A549 (cell line): Measurements from ENCODE around the gene SARS1. TPM values are rescaled to one million over a fixed set of nuclear protein-coding genes. Genes with fewer than 3 reads are reported as not detected.

ENCODE experiments used
- ATAC-seq, 2 experiments: fragments of 200-7000 bp in 1 of 2; fragments of >200 bp in 1 of 2; cut with Nextera tagmentation in 1 of 2; cut with Tn5 transposase in 1 of 2; 3 replicates each; pipeline versions ENCODE4 v1.8.0 to v1.9.1; 2018 to 2020; ENCODE audit warnings: mild to moderate bottlenecking in 1 of 2, moderate library complexity in 1 of 2
- CTCF ChIA-PET: fragments of 300-600 bp; sonication (Branson Sonifier 250); formaldehyde crosslinking; extraction: SDS; loops from one replicate; lab custom pipeline; 2021; ENCODE audit warnings: antibody characterized with exemption, inconsistent platforms; lab: Yijun Ruan, JAX
- POLR2A ChIA-PET: fragments of 350-600 bp; formaldehyde crosslinking; extraction: SDS; loops from one replicate; lab custom pipeline; 2021; ENCODE audit warnings: antibody characterized with exemption, inconsistent platforms; lab: Yijun Ruan, JAX
- DNase-seq, 2 experiments: peaks; one replicate each; pipeline versions ENCODE4 v3.0.0 to v3.0.0-alpha.2; 2011 to 2016; ENCODE audit warnings: low read depth in 1 of 2, low spot score in 1 of 2
- FAIRE-seq: peaks from 2 replicates; lab custom pipeline; 2011; peaks lifted over from hg19 to GRCh38; lab: Jason Lieb, UNC
- H3K27ac ChIP-seq, 2 experiments: fragments of >200 bp; sonication (Bioruptor Twin); formaldehyde crosslinking; 3 replicates each; pipeline ENCODE4 v1.5.1; 2016 to 2017
- H3K4me1 ChIP-seq: fragments of >200 bp; sonication (Bioruptor Twin); formaldehyde crosslinking; 3 replicates; pipeline ENCODE4 v1.6.1; 2016
- H3K4me2 ChIP-seq: fragments of >200 bp; sonication (Bioruptor Twin); formaldehyde crosslinking; 3 replicates; pipeline ENCODE4 v1.6.1; 2016
- H3K4me3 ChIP-seq: fragments of >200 bp; sonication (Bioruptor Twin); formaldehyde crosslinking; 3 replicates; pipeline ENCODE4 v1.5.1; 2016
- H3K9me3 ChIP-seq: fragments of >200 bp; sonication (Bioruptor Twin); formaldehyde crosslinking; 3 replicates; pipeline ENCODE4 v1.6.1; 2016
- EHF ChIP-seq: fragments of 250-450 bp; sonication (Bioruptor Pico); IDR thresholded peaks from 2 replicates; pipeline ENCODE4 v1.5.0; 2020; ENCODE audit warnings: mild to moderate bottlenecking
- ESRRA ChIP-seq: fragments of 150-350 bp; IDR thresholded peaks from 2 replicates; pipeline ENCODE4 v1.6.1; 2014; ENCODE audit warnings: mild to moderate bottlenecking, low read length, borderline replicate concordance
- FOXS1 ChIP-seq: fragments of 250-450 bp; sonication (Bioruptor Pico); IDR thresholded peaks from 2 replicates; pipeline ENCODE4 v1.5.0; 2020; ENCODE audit warnings: mild to moderate bottlenecking, moderate library complexity
- HMGXB4 ChIP-seq: fragments of 250-450 bp; sonication (Bioruptor Pico); IDR thresholded peaks from 2 replicates; pipeline ENCODE4 v1.5.0; 2021; ENCODE audit warnings: mild to moderate bottlenecking, moderate library complexity, borderline replicate concordance
- HOXA7 ChIP-seq: fragments of 250-450 bp; sonication (Bioruptor Pico); IDR thresholded peaks from 2 replicates; pipeline ENCODE4 v1.5.0; 2020; ENCODE audit warnings: mild to moderate bottlenecking, moderate library complexity
- HOXB5 ChIP-seq: fragments of 250-450 bp; sonication (Bioruptor Pico); IDR thresholded peaks from 2 replicates; pipeline ENCODE4 v1.5.0; 2020; ENCODE audit warnings: mild to moderate bottlenecking, moderate library complexity
- JUNB ChIP-seq: fragments of >200 bp; sonication (Bioruptor Twin); formaldehyde crosslinking; IDR thresholded peaks from 2 replicates; pipeline ENCODE4 v1.6.1; 2016
- PHF8 ChIP-seq: fragments of 200-600 bp; sonication (generic); IDR thresholded peaks from 2 replicates; pipeline ENCODE4 v1.6.1; 2016; ENCODE audit warnings: low read depth, mild to moderate bottlenecking, antibody characterized with exemption, moderate library complexity, borderline replicate concordance
- POLR2A ChIP-seq: IDR thresholded peaks from 2 replicates; pipeline ENCODE4 v1.6.1; 2012; ENCODE audit warnings: mild to moderate bottlenecking, low read length
- SREBF2 ChIP-seq: fragments of 450-650 bp; IDR thresholded peaks from 2 replicates; pipeline ENCODE4 v1.6.1; 2014; ENCODE audit warnings: mild to moderate bottlenecking, moderate library complexity
- TFCP2L1 ChIP-seq: fragments of 250-450 bp; sonication (Bioruptor Pico); IDR thresholded peaks from 2 replicates; pipeline ENCODE4 v1.5.0; 2021; ENCODE audit warnings: mild to moderate bottlenecking
- ZC3H11A ChIP-seq: fragments of 450-650 bp; IDR thresholded peaks from 2 replicates; pipeline ENCODE4 v1.6.1; 2014; ENCODE audit warnings: antibody characterized with exemption, mild to moderate bottlenecking
- WGBS: methylation state at CpG from one replicate; pipeline ENCODE4 v1.1.6; 2017; ENCODE audit errors: missing lambda C conversion rate; 5-methylcytosine and 5-hydroxymethylcytosine counted together
- polyA plus RNA-seq, 4 experiments: library from polyadenylated mRNA; depleted of rRNA in 3 of 4; stranded (reverse); fragments of >200 nt; fragmentation: RNase III in 1 of 4; extraction: RNeasy Plus Mini Kit Qiagen cat#74134 plus additional on column Dnase treatment in 1 of 4; gene quantifications; 2 replicates in 3 of 4; 3 replicates in 1 of 4; pipeline ENCODE4 v1.2.3, GENCODE V29; 2011 to 2017

The SARS1 gene
- polyA plus RNA-seq, 2 of the 4 experiments (the other 2 are of a cell fraction): 103 to 152 TPM

- TF ChIP-seq HOXB5 (CRISPR knock-in tag) (no peak), EHF (no peak), ZC3H11A (no peak), PHF8 (no peak)
- TF ChIP-seq, all 56 proteins: peak for 0
Measured at GRCh38 chr1:109256971-109257681, 43.4 kb downstream of the SARS1 start (continued).

GRCh38 chr1:109257682-109258421, 44.1 kb downstream of the SARS1 start:
- ATAC-seq (no peak), FAIRE-seq (no peak), DNase-seq (no peak)
- TF ChIP-seq HOXA7 (CRISPR knock-in tag) (no peak), POLR2A (no peak), FOXS1 (no peak)
- Histone ChIP-seq H3K4me2 (no peak overlapping the region), H3K27ac (no peak overlapping the region), H3K4me1 (peaks cover 15% of the 10 kb centered on the region), H3K4me3 (no peak overlapping the region), H3K9me3 (no peaks in the 10 kb centered on the region)
- CTCF ChIA-PET: interaction anchor here (0.9 to 1.0 kb wide), 2 partner anchors 18 to 142 kb away, joined by 3 to 4 read pairs; no protein-coding TSS in a partner anchor
- POLR2A ChIA-PET: no interaction called here
- 77% methylated on average over 12 of the region's 15 CpGs for WGBS

GRCh38 chr1:109258481-109259466, 45.1 kb downstream of the SARS1 start:
- ChIA-PET POLR2A (no interaction called here), CTCF (interaction anchor here (0.7 to 1.4 kb wide), 4 partner anchors 140 to 232 kb away, joined by 3 to 4 read pairs (median 3); a partner anchor contains a TSS)
- H3K4me1 ChIP-seq: peaks cover 12% of the 10 kb centered on the region
- DNase-seq: no peak
- H3K27ac ChIP-seq: no peak overlapping the region
- no peaks in the 10 kb centered on the region for H3K9me3 ChIP-seq
- no peak for TF ChIP-seq ZC3H11A
- no peak for TF ChIP-seq POLR2A
- 96% methylated on average over 35 of the region's 69 CpGs for WGBS
- H3K4me3 ChIP-seq: no peak overlapping the region
- H3K4me2 ChIP-seq: no peak overlapping the region
- ATAC-seq: no peak
- no peak for FAIRE-seq

GRCh38 chr1:109259674-109260557, 46.2 kb downstream of the SARS1 start:
- ChIA-PET CTCF (interaction anchor here (0.7 to 1.4 kb wide), 4 partner anchors 8 to 230 kb away, joined by 3 to 4 read pairs (median 3); a partner anchor contains a TSS), POLR2A (no interaction called here)
- no peak for FAIRE-seq
- 100% methylated on average over 1 of the region's 7 CpGs for WGBS
- no peak overlapping the region for H3K4me2 ChIP-seq
- no peak for ATAC-seq
- no peak overlapping the region for H3K27ac ChIP-seq
- H3K9me3 ChIP-seq: no peaks in the 10 kb centered on the region
- TF ChIP-seq HOXB5 (CRISPR knock-in tag) (no peak), HMGXB4 (CRISPR knock-in tag) (no peak), JUNB (no peak), POLR2A (no peak), SREBF2 (no peak), ESRRA (no peak), TFCP2L1 (CRISPR knock-in tag) (no peak), PHF8 (no peak), EHF (no peak)
- TF ChIP-seq, all 56 proteins: peak for 0
- DNase-seq: no peak
- peaks cover under 1% of the 10 kb centered on the region; the same call in 2 of the 3 replicates for H3K4me1 ChIP-seq
- no peak overlapping the region for H3K4me3 ChIP-seq
